ENCODE results near the gene PLEKHO1.
"Not testable (repeated sequence)": the region's sequence is repeated elsewhere in the genome, so short reads cannot be mapped to it uniquely, and the experiment has no call there.

DNA sequence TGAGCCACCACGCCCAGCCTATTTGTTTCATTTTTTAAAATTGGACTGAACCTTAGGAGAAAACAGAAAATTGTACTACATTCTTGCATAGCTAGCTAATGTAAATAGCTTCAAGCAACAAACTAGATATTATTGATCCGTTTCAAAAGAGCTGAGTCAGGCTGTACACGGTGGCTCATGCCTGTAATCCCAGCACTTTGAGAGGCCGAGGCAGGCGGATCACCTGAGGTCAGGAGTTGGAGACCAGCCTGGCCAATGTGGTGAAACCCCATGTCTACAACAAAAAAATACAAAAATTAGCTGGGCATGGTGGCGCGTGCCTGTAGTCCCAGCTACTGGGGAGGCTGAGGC lies 36.7 kb downstream of the PLEKHO1 start:
- TF ChIP-seq, protein P1, sequence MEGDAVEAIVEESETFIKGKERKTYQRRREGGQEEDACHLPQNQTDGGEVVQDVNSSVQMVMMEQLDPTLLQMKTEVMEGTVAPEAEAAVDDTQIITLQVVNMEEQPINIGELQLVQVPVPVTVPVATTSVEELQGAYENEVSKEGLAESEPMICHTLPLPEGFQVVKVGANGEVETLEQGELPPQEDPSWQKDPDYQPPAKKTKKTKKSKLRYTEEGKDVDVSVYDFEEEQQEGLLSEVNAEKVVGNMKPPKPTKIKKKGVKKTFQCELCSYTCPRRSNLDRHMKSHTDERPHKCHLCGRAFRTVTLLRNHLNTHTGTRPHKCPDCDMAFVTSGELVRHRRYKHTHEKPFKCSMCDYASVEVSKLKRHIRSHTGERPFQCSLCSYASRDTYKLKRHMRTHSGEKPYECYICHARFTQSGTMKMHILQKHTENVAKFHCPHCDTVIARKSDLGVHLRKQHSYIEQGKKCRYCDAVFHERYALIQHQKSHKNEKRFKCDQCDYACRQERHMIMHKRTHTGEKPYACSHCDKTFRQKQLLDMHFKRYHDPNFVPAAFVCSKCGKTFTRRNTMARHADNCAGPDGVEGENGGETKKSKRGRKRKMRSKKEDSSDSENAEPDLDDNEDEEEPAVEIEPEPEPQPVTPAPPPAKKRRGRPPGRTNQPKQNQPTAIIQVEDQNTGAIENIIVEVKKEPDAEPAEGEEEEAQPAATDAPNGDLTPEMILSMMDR (IDR thresholded peaks at IDR 0.05), result not testable (repeated sequence)
- not testable (repeated sequence) for TF ChIP-seq POLR2A (IDR thresholded peaks at IDR 0.05; ENCODE audit: low read depth)

Measured in esophagus muscularis mucosa (tissue), 3 donors.